Measurements from ENCODE around the gene PCGF1. TPM values are rescaled to one million over a fixed set of nuclear protein-coding genes. Genes with fewer than 3 reads are reported as not detected.

PCGF1 gene
- total and polyA plus RNA-seq, 2 of the 13 experiments (the other 11 are each of a cell fraction or from before 2014, with no cell fraction given), result 20.4 to 22.6 TPM

GRCh38 chr2:74525717-74526648, 18.5 kb upstream of the PCGF1 start, which contains the start of gene DQX1 (continued):
- TF ChIP-seq NFATC3 (CRISPR knock-in tag; IDR thresholded peaks at IDR 0.05) (no peak), ZNF414 (CRISPR knock-in tag; IDR thresholded peaks at IDR 0.05) (peak; percentile 80), ZNF513 (CRISPR knock-in tag; conservative IDR thresholded peaks at IDR 0.05) (no peak), NFIB (CRISPR knock-in tag; IDR thresholded peaks at IDR 0.05; ENCODE audit: borderline replicate concordance) (no peak), ATF7 (IDR thresholded peaks at IDR 0.05) (no peak), ATF7 (CRISPR knock-in tag; IDR thresholded peaks at IDR 0.05) (peak; percentile 40; the same call in 1 of the 2 replicates), TFDP2 (CRISPR knock-in tag; IDR thresholded peaks at IDR 0.05) (peak; percentile 37; the same call in 1 of the 2 replicates), ZNF124 (CRISPR knock-in tag; IDR thresholded peaks at IDR 0.05) (peak; percentile 84; the same call in 1 of the 2 replicates), HMG20B (CRISPR knock-in tag; conservative IDR thresholded peaks at IDR 0.05) (0 out of 2 replicates have a peak, but pooled peaks have one; percentile 10), MXD1 (CRISPR knock-in tag; IDR thresholded peaks at IDR 0.05) (no peak; the same call in 1 of the 2 replicates), RXRB (CRISPR knock-in tag; IDR thresholded peaks at IDR 0.05; ENCODE audit: borderline replicate concordance) (peak; percentile 78; the same call in 1 of the 2 replicates), CEBPZ (IDR thresholded peaks at IDR 0.05; ENCODE audit: low read length) (no peak), ZSCAN29 (CRISPR knock-in tag; conservative IDR thresholded peaks at IDR 0.05) (no peak), ERF (CRISPR knock-in tag; IDR thresholded peaks at IDR 0.05) (peak; percentile 89), SMARCC2 (IDR thresholded peaks at IDR 0.05) (no peak), PTBP1 (IDR thresholded peaks at IDR 0.05; ENCODE audit: low read depth, low read length, poor library complexity, severe bottlenecking) (no peak), ZNF782 (CRISPR knock-in tag; IDR thresholded peaks at IDR 0.05; ENCODE audit: borderline replicate concordance) (no peak), ZNF878 (CRISPR knock-in tag; IDR thresholded peaks at IDR 0.05) (peak; percentile 52; the same call in 1 of the 2 replicates), MATR3 (CRISPR knock-in tag; IDR thresholded peaks at IDR 0.05) (no peak), ZBTB8A (CRISPR knock-in tag; IDR thresholded peaks at IDR 0.05; ENCODE audit: borderline replicate concordance, low read depth) (no peak), NR2C2 (CRISPR knock-in tag; IDR thresholded peaks at IDR 0.05; ENCODE audit: borderline replicate concordance) (peak; percentile 95), ZFP62 (CRISPR knock-in tag; IDR thresholded peaks at IDR 0.05) (no peak)
